ENCODE data around the gene ACTR1B. TPM values are rescaled to one million over a fixed set of nuclear protein-coding genes. Genes with fewer than 3 reads are reported as not detected.

The ACTR1B gene
- total and polyA plus RNA-seq, 2 experiments from 2014 or later: 53.4 to 65.8 TPM

- Histone ChIP-seq H3K36me3 (ENCODE audit: low read depth) (no peaks in the 10 kb centered on the region), H4K20me1 (ENCODE audit: insufficient read depth) (no peaks in the 10 kb centered on the region), H3K4me2 (ENCODE audit: unreplicated experiment) (no peak overlapping the region), H3K79me2 (ENCODE audit: insufficient read depth) (no peaks in the 10 kb centered on the region), H2AFZ (no peak overlapping the region), H3K4me1 (ENCODE audit: insufficient read depth) (no peaks in the 10 kb centered on the region), H3K4me3 (no peak overlapping the region), H3K27ac (no peak overlapping the region), H3F3A (ENCODE audit: insufficient read depth) (no peaks in the 10 kb centered on the region), H3K9ac (no peak overlapping the region), H3K9me2 (ENCODE audit: insufficient read depth) (no peaks in the 10 kb centered on the region), H3K9me3 (ENCODE audit: low read depth) (no peaks in the 10 kb centered on the region), H3K27me3 (replicated peaks; ENCODE audit: insufficient read depth) (no peaks in the 10 kb centered on the region)
- 84 to 87% methylated on average over 6 of the region's 6 CpGs for WGBS, 2 experiments (ENCODE audit: low coverage in 1 of 2, low lambda C conversion rate in 2 of 2, missing lambda C conversion rate in 2 of 2)
- no peak for DNase-seq
- TF ChIP-seq EZH2phosphoT487 (IDR thresholded peaks at IDR 0.05; ENCODE audit: insufficient read depth, low read depth) (no peak), EZH2 (IDR thresholded peaks at IDR 0.05; ENCODE audit: insufficient read depth, poor library complexity, severe bottlenecking) (no peak)
- in situ Hi-C loops (cut with MboI): no loop called here
Observed at GRCh38 chr2:97701851-97702465, 38.1 kb upstream of the ACTR1B start.

- in situ Hi-C loops (cut with MboI): no loop called here
- Histone ChIP-seq H3K4me2 (ENCODE audit: unreplicated experiment) (no peak overlapping the region), H3K9me2 (ENCODE audit: insufficient read depth) (no peaks in the 10 kb centered on the region), H4K20me1 (ENCODE audit: insufficient read depth) (no peaks in the 10 kb centered on the region), H3K9ac (no peak overlapping the region), H3K79me2 (ENCODE audit: insufficient read depth) (no peaks in the 10 kb centered on the region), H3K36me3 (ENCODE audit: low read depth) (no peaks in the 10 kb centered on the region), H3K4me3 (no peak overlapping the region), H3K27me3 (replicated peaks; ENCODE audit: insufficient read depth) (no peaks in the 10 kb centered on the region), H3F3A (ENCODE audit: insufficient read depth) (no peaks in the 10 kb centered on the region), H2AFZ (no peak overlapping the region), H3K9me3 (ENCODE audit: low read depth) (no peaks in the 10 kb centered on the region), H3K4me1 (ENCODE audit: insufficient read depth) (no peaks in the 10 kb centered on the region), H3K27ac (no peak overlapping the region)
- TF ChIP-seq EZH2 (IDR thresholded peaks at IDR 0.05; ENCODE audit: insufficient read depth, poor library complexity, severe bottlenecking) (no peak), EZH2phosphoT487 (IDR thresholded peaks at IDR 0.05; ENCODE audit: insufficient read depth, low read depth) (no peak)
- no peak for DNase-seq
- 83% methylated on average over 13 of the region's 13 CpGs for WGBS, 2 experiments (ENCODE audit: low coverage in 1 of 2, low lambda C conversion rate in 2 of 2, missing lambda C conversion rate in 2 of 2)
Observed at GRCh38 chr2:97701186-97701585, 37.3 kb upstream of the ACTR1B start.

- H3K9me3 ChIP-seq (ENCODE audit: low read depth): no peaks in the 10 kb centered on the region
- H3K4me2 ChIP-seq (ENCODE audit: unreplicated experiment): no peak overlapping the region
- peak overlapping the region; percentile 76 for H2AFZ ChIP-seq
- H3K27ac ChIP-seq: no peak overlapping the region
- H3K4me3 ChIP-seq: no peak overlapping the region
- H3K27me3 ChIP-seq (replicated peaks; ENCODE audit: insufficient read depth): no peaks in the 10 kb centered on the region
- no peaks in the 10 kb centered on the region for H3F3A ChIP-seq (ENCODE audit: insufficient read depth)
- no peaks in the 10 kb centered on the region for H3K36me3 ChIP-seq (ENCODE audit: low read depth)
- in situ Hi-C loops (cut with MboI): loop anchor here (10.0 kb wide), 1 partner anchor 105 kb away; no protein-coding TSS in a partner anchor
- no peaks in the 10 kb centered on the region for H4K20me1 ChIP-seq (ENCODE audit: insufficient read depth)
- H3K9me2 ChIP-seq (ENCODE audit: insufficient read depth): no peaks in the 10 kb centered on the region
- no peaks in the 10 kb centered on the region for H3K4me1 ChIP-seq (ENCODE audit: insufficient read depth)
- 43 to 47% methylated on average over 11 of the region's 11 CpGs for WGBS, 2 experiments (ENCODE audit: low coverage in 1 of 2, low lambda C conversion rate in 2 of 2, missing lambda C conversion rate in 2 of 2)
- DNase-seq: peak; percentile 78
- no peaks in the 10 kb centered on the region for H3K79me2 ChIP-seq (ENCODE audit: insufficient read depth)
- TF ChIP-seq EZH2 (IDR thresholded peaks at IDR 0.05; ENCODE audit: insufficient read depth, poor library complexity, severe bottlenecking) (no peak), EZH2phosphoT487 (IDR thresholded peaks at IDR 0.05; ENCODE audit: insufficient read depth, low read depth) (no peak)
- H3K9ac ChIP-seq: no peak overlapping the region
Observed at GRCh38 chr2:97699765-97700444, 36.1 kb upstream of the ACTR1B start.

GRCh38 chr2:97698530-97698929 is 34.7 kb upstream of the ACTR1B start:
- in situ Hi-C loops (cut with MboI): loop anchor here (10.0 kb wide), 1 partner anchor 104 kb away; no protein-coding TSS in a partner anchor
- WGBS, 2 experiments (ENCODE audit: low coverage in 1 of 2, low lambda C conversion rate in 2 of 2, missing lambda C conversion rate in 2 of 2): 78% methylated on average over 4 of the region's 4 CpGs

More at GRCh38 chr2:97698530-97698929, 34.7 kb upstream of the ACTR1B start:
- no peak for DNase-seq
- no peak overlapping the region for H3K4me3 ChIP-seq
- H3K4me1 ChIP-seq (ENCODE audit: insufficient read depth): no peaks in the 10 kb centered on the region
- no peak overlapping the region for H2AFZ ChIP-seq
- no peaks in the 10 kb centered on the region for H3K79me2 ChIP-seq (ENCODE audit: insufficient read depth)
- H3K9ac ChIP-seq: no peak overlapping the region
- no peak overlapping the region for H3K27ac ChIP-seq
- no peaks in the 10 kb centered on the region for H3K9me3 ChIP-seq (ENCODE audit: low read depth)
- H4K20me1 ChIP-seq (ENCODE audit: insufficient read depth): no peaks in the 10 kb centered on the region
- H3K9me2 ChIP-seq (ENCODE audit: insufficient read depth): no peaks in the 10 kb centered on the region
- H3K27me3 ChIP-seq (replicated peaks; ENCODE audit: insufficient read depth): no peaks in the 10 kb centered on the region
- TF ChIP-seq EZH2phosphoT487 (IDR thresholded peaks at IDR 0.05; ENCODE audit: insufficient read depth, low read depth): no peak
- TF ChIP-seq EZH2 (IDR thresholded peaks at IDR 0.05; ENCODE audit: insufficient read depth, poor library complexity, severe bottlenecking): no peak
- no peaks in the 10 kb centered on the region for H3F3A ChIP-seq (ENCODE audit: insufficient read depth)
- no peaks in the 10 kb centered on the region for H3K36me3 ChIP-seq (ENCODE audit: low read depth)
- H3K4me2 ChIP-seq (ENCODE audit: unreplicated experiment): no peak overlapping the region
